ENCODE measurements around the gene ARL13B.
A peak's percentile ranks its signal among the peaks of the same experiment; 100 is the strongest.
"Not testable (repeated sequence)": the region's sequence is repeated elsewhere in the genome, so short reads cannot be mapped to it uniquely, and the experiment has no call there.

Gene ARL13B

GRCh38 chr3:94028093-94028837 lies 48.3 kb downstream of the ARL13B start, which contains the start of gene STX19:
STX19 (minus strand) TSS chr3:94028597; CDS start chr3:94015269, 13,328 bp downstream.
- no peaks in the 10 kb centered on the region for H3K9me3 ChIP-seq (replicated peaks; ENCODE audit: low read length)
- no peak within 1 kb of the TSS for H3K4me3 ChIP-seq (ENCODE audit: low read length)
- no peak within 1 kb of the TSS for H3K4me2 ChIP-seq (ENCODE audit: low read length)
- peaks cover 4% of the 10 kb centered on the region for H3K4me1 ChIP-seq (ENCODE audit: control insufficient read depth, insufficient read depth, low read length)
- H3K36me3 ChIP-seq (ENCODE audit: insufficient read depth, low read length), result no peaks in the 10 kb centered on the region
- H3K27me3 ChIP-seq (ENCODE audit: control insufficient read depth, insufficient read depth, low read length), result no peaks in the 10 kb centered on the region
- H3K9ac ChIP-seq (ENCODE audit: low read depth, low read length), result no peak within 1 kb of the TSS

DNA sequence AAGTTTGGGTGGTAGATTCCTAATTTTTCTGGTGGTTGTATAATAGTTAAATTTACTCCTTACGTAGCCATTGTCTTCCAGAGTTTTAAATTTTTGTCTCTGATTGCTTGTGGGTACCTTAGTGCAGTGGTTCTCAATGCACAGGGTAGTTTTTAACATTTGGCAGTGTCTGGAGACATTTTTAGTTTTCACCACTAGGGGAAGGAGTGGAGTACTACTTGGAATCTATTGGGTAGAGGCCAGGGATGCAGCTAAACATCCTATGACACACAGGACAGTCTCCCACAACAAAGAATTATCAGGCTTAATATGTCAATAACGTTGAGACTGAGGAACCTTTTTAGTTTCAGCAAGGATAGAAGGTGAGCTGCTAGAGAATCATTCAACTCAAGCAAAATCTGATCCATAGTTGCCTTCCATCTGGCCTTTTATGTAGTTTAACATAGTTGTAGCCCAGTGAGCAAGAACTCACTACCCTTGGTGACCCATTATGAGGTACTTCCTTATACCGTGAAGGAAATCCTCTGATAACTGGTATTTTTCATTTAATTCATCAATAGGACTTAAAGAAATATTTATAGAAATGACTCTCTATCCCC lies 57.1 kb downstream of the ARL13B start:
- no peaks in the 10 kb centered on the region for H3K36me3 ChIP-seq (ENCODE audit: insufficient read depth, low read length)
- H3K9ac ChIP-seq (ENCODE audit: low read depth, low read length), result no peak overlapping the region
- H3K4me1 ChIP-seq (ENCODE audit: control insufficient read depth, insufficient read depth, low read length), result no peaks in the 10 kb centered on the region
- no peak overlapping the region for H3K4me2 ChIP-seq (ENCODE audit: low read length)
- H3K9me3 ChIP-seq (replicated peaks; ENCODE audit: low read length), result no peaks in the 10 kb centered on the region
- no peaks in the 10 kb centered on the region for H3K27me3 ChIP-seq (ENCODE audit: control insufficient read depth, insufficient read depth, low read length)
- H3K4me3 ChIP-seq (ENCODE audit: low read length), result no peak overlapping the region

DNA sequence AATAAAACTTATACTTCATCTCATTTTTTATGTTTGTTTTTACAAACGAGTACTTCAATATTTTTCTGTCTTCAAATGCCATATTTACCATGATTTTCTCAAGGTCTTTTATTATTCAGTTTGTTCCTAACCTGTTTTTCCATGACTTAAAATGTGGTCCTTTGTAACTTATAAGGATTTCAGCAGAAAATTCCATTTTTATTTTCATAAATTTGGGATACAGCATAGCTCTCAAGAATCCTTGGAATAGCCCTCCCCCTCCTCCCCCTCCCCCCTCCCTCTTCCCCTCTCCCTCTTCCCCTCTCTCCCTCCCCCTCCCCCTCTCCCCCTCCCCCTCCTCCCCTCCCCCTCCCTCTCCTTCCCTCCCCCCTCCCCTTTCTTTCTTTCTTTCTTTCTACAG lies 63.3 kb downstream of the ARL13B start:
- Histone ChIP-seq H3K4me1 (ENCODE audit: control insufficient read depth, insufficient read depth, low read length) (no peaks in the 10 kb centered on the region), H3K36me3 (ENCODE audit: insufficient read depth, low read length) (no peaks in the 10 kb centered on the region), H3K4me2 (ENCODE audit: low read length) (no peak overlapping the region), H3K27me3 (ENCODE audit: control insufficient read depth, insufficient read depth, low read length) (no peaks in the 10 kb centered on the region), H3K4me3 (ENCODE audit: low read length) (no peak overlapping the region), H3K9me3 (replicated peaks; ENCODE audit: low read length) (no peaks in the 10 kb centered on the region), H3K9ac (ENCODE audit: low read depth, low read length) (no peak overlapping the region)

GRCh38 chr3:94044100-94044936 lies 64.4 kb downstream of the ARL13B start:
- H3K4me1 ChIP-seq (ENCODE audit: control insufficient read depth, insufficient read depth, low read length); H3K9me3 ChIP-seq (replicated peaks; ENCODE audit: low read length); H3K4me2 ChIP-seq (ENCODE audit: low read length); H3K36me3 ChIP-seq (ENCODE audit: insufficient read depth, low read length); H3K27me3 ChIP-seq (ENCODE audit: control insufficient read depth, insufficient read depth, low read length); H3K4me3 ChIP-seq (ENCODE audit: low read length); H3K9ac ChIP-seq (ENCODE audit: low read depth, low read length): not testable (repeated sequence)

- Histone ChIP-seq H3K27me3 (ENCODE audit: control insufficient read depth, insufficient read depth, low read length) (no peaks in the 10 kb centered on the region), H3K36me3 (ENCODE audit: insufficient read depth, low read length) (no peaks in the 10 kb centered on the region), H3K4me3 (ENCODE audit: low read length) (no peak overlapping the region), H3K9me3 (replicated peaks; ENCODE audit: low read length) (no peaks in the 10 kb centered on the region), H3K4me2 (ENCODE audit: low read length) (no peak overlapping the region), H3K4me1 (ENCODE audit: control insufficient read depth, insufficient read depth, low read length) (no peaks in the 10 kb centered on the region), H3K9ac (ENCODE audit: low read depth, low read length) (no peak overlapping the region)
Observed at GRCh38 chr3:94046533-94046932, 66.6 kb downstream of the ARL13B start.

DNA sequence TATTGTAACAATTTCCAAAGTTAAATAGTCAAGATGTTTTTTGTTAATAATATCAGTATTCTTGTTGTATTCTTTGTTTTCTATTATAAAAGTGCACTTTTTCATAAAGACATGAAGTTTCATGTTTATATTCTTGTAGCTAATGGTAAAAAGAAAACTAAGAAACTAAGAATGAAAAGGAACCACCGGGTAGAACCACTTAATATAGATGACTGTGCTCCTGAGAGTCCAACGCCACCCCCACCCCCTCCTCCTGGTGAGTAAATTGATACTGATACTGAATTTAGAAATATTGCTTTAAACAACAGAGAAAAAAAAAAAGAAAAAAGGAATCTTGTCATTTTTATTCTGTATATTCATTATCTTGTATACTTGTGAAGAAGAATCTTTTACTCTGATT lies 69.3 kb downstream of the ARL13B start:
- no peaks in the 10 kb centered on the region for H3K4me1 ChIP-seq (ENCODE audit: control insufficient read depth, insufficient read depth, low read length)
- H3K4me3 ChIP-seq (ENCODE audit: low read length), result no peak overlapping the region

DNA sequence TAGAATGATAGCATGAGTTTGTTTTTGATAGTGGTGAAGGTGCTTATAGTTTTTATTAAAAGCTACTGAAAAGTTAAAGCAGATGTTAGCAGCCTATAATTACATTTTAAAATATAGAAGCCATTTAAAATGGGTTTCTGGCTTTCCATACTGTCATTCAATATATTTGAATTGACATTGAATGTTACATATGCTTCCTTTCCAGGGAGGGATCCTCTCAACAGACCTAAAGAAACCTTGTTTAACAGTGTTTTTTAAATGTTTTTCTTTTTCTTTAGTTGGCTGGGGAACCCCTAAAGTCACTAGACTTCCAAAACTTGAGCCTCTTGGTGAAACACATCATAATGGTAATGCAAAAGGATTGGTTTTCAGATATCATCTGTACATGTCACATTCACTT lies 70.6 kb downstream of the ARL13B start:
- H3K9me3 ChIP-seq (replicated peaks; ENCODE audit: low read length), result no peaks in the 10 kb centered on the region
- H3K9ac ChIP-seq (ENCODE audit: low read depth, low read length), result no peak overlapping the region
- no peaks in the 10 kb centered on the region for H3K27me3 ChIP-seq (ENCODE audit: control insufficient read depth, insufficient read depth, low read length)
- H3K4me1 ChIP-seq (ENCODE audit: control insufficient read depth, insufficient read depth, low read length), result no peaks in the 10 kb centered on the region
- no peak overlapping the region for H3K4me3 ChIP-seq (ENCODE audit: low read length)
- H3K4me2 ChIP-seq (ENCODE audit: low read length), result no peak overlapping the region
- peaks cover 9% of the 10 kb centered on the region for H3K36me3 ChIP-seq (ENCODE audit: insufficient read depth, low read length)

More for the DNA sequence above, 69.3 kb downstream of the ARL13B start:
- H3K36me3 ChIP-seq (ENCODE audit: insufficient read depth, low read length), result peaks cover 4% of the 10 kb centered on the region
- no peak overlapping the region for H3K4me2 ChIP-seq (ENCODE audit: low read length)
- no peaks in the 10 kb centered on the region for H3K9me3 ChIP-seq (replicated peaks; ENCODE audit: low read length)
- no peak overlapping the region for H3K9ac ChIP-seq (ENCODE audit: low read depth, low read length)
- H3K27me3 ChIP-seq (ENCODE audit: control insufficient read depth, insufficient read depth, low read length), result no peaks in the 10 kb centered on the region

GRCh38 chr3:94061297-94061696 lies 81.3 kb downstream of the ARL13B start:
- Histone ChIP-seq H3K4me3 (ENCODE audit: low read length) (no peak overlapping the region), H3K27me3 (ENCODE audit: control insufficient read depth, insufficient read depth, low read length) (no peaks in the 10 kb centered on the region), H3K9me3 (replicated peaks; ENCODE audit: low read length) (no peaks in the 10 kb centered on the region), H3K36me3 (ENCODE audit: insufficient read depth, low read length) (peaks cover 6% of the 10 kb centered on the region), H3K4me1 (ENCODE audit: control insufficient read depth, insufficient read depth, low read length) (peaks cover 13% of the 10 kb centered on the region), H3K9ac (ENCODE audit: low read depth, low read length) (no peak overlapping the region), H3K4me2 (ENCODE audit: low read length) (no peak overlapping the region)

GRCh38 chr3:94062513-94063404 lies 82.8 kb downstream of the ARL13B start, which contains the start of the genes DHFR2 and NSUN3:
DHFR2 (minus strand) TSS chr3:94062916; CDS start chr3:94061511, 1,405 bp downstream.
NSUN3 (plus strand) TSS chr3:94063061; CDS start chr3:94063127, 66 bp downstream.
- Histone ChIP-seq H3K9me3 (replicated peaks; ENCODE audit: low read length) (no peaks in the 10 kb centered on the region), H3K4me1 (ENCODE audit: control insufficient read depth, insufficient read depth, low read length) (peaks cover 13% of the 10 kb centered on the region), H3K9ac (ENCODE audit: low read depth, low read length) (peak within 1 kb of the TSS; percentile 96), H3K4me2 (ENCODE audit: low read length) (peak within 1 kb of the TSS; percentile 82), H3K36me3 (ENCODE audit: insufficient read depth, low read length) (peaks cover 8% of the 10 kb centered on the region), H3K27me3 (ENCODE audit: control insufficient read depth, insufficient read depth, low read length) (no peaks in the 10 kb centered on the region), H3K4me3 (ENCODE audit: low read length) (peak within 1 kb of the TSS; percentile 82)

GRCh38 chr3:94063496-94064119 lies 83.7 kb downstream of the ARL13B start:
- Histone ChIP-seq H3K9ac (ENCODE audit: low read depth, low read length) (peak overlapping the region; percentile 96), H3K27me3 (ENCODE audit: control insufficient read depth, insufficient read depth, low read length) (no peaks in the 10 kb centered on the region), H3K36me3 (ENCODE audit: insufficient read depth, low read length) (peaks cover 9% of the 10 kb centered on the region), H3K9me3 (replicated peaks; ENCODE audit: low read length) (no peaks in the 10 kb centered on the region), H3K4me2 (ENCODE audit: low read length) (peak overlapping the region; percentile 72), H3K4me3 (ENCODE audit: low read length) (peak overlapping the region; percentile 82), H3K4me1 (ENCODE audit: control insufficient read depth, insufficient read depth, low read length) (peaks cover 13% of the 10 kb centered on the region)
